GM12873 (cell line): ENCODE results near the gene BCAS3.

Experiments used
- CTCF ChIP-seq: IDR thresholded peaks from 2 replicates; pipeline ENCODE4 v1.5.1; 2012; ENCODE audit warnings: low read depth, mild to moderate bottlenecking, moderate library complexity, low read length, control low read depth; ENCODE audit not compliant: insufficient read depth; ENCODE audit errors: missing control alignments

Gene BCAS3

GRCh38 chr17:61175298-61176142, 497.9 kb downstream of the BCAS3 start:
- no peak for TF ChIP-seq CTCF

GRCh38 chr17:61177351-61177750, 499.7 kb downstream of the BCAS3 start:
- TF ChIP-seq CTCF: no peak

GRCh38 chr17:61178284-61178683, 500.6 kb downstream of the BCAS3 start:
- no peak for TF ChIP-seq CTCF

- TF ChIP-seq CTCF: no peak
These were observed 501.7 kb downstream of the BCAS3 start for GRCh38 chr17:61179380-61179806.

- TF ChIP-seq CTCF: no peak
These were observed 506.1 kb downstream of the BCAS3 start for GRCh38 chr17:61183793-61184192.

GRCh38 chr17:61185385-61185784, 507.7 kb downstream of the BCAS3 start:
- TF ChIP-seq CTCF: no peak

- TF ChIP-seq CTCF: no peak
These were observed 509.4 kb downstream of the BCAS3 start for GRCh38 chr17:61187038-61187437.
